Neuron (in vitro differentiated cells): ENCODE results near the gene AQP2.

ENCODE experiments used
- H2AFZ ChIP-seq: one replicate; pipeline ENCODE4 v1.6.1; 2013; ENCODE audit warnings: low read depth, mild to moderate bottlenecking, inconsistent platforms, low read length, moderate library complexity
- H3K27me3 ChIP-seq: one replicate; pipeline ENCODE4 v1.6.1; 2013; ENCODE audit warnings: low read length; ENCODE audit not compliant: insufficient read depth
- H3K36me3 ChIP-seq: one replicate; pipeline ENCODE4 v1.6.1; 2013; ENCODE audit warnings: low read length; ENCODE audit not compliant: insufficient read depth
- H3K4me1 ChIP-seq: one replicate; pipeline ENCODE4 v1.6.1; 2013; ENCODE audit warnings: low read length; ENCODE audit not compliant: insufficient read depth
- H3K4me3 ChIP-seq: 2 replicates; pipeline ENCODE4 v1.5.1; 2013; ENCODE audit warnings: mild to moderate bottlenecking, low read length, moderate library complexity
- H3K9me3 ChIP-seq: one replicate; pipeline ENCODE4 v1.6.1; 2013; ENCODE audit warnings: low read length

AQP2 gene

GRCh38 chr12:49923035-49923644 lies 27.4 kb upstream of the AQP2 start:
- no peak overlapping the region for H3K4me3 ChIP-seq
- H2AFZ ChIP-seq = no peak overlapping the region
- no peaks in the 10 kb centered on the region for H3K9me3 ChIP-seq
- no peaks in the 10 kb centered on the region for H3K4me1 ChIP-seq
- no peaks in the 10 kb centered on the region for H3K36me3 ChIP-seq
- peaks cover 12% of the 10 kb centered on the region for H3K27me3 ChIP-seq

- Histone ChIP-seq H3K36me3 (no peaks in the 10 kb centered on the region), H2AFZ (no peak overlapping the region), H3K27me3 (peaks cover 10% of the 10 kb centered on the region), H3K4me1 (no peaks in the 10 kb centered on the region), H3K4me3 (no peak overlapping the region), H3K9me3 (no peaks in the 10 kb centered on the region)
Measured at GRCh38 chr12:49923880-49924556, 26.5 kb upstream of the AQP2 start.

GRCh38 chr12:49924628-49925246 lies 25.8 kb upstream of the AQP2 start:
- no peak overlapping the region for H2AFZ ChIP-seq

GRCh38 chr12:49925433-49926204 lies 24.9 kb upstream of the AQP2 start:
- peaks cover 16% of the 10 kb centered on the region for H3K27me3 ChIP-seq

More at GRCh38 chr12:49924628-49925246, 25.8 kb upstream of the AQP2 start:
- Histone ChIP-seq H3K4me3 (no peak overlapping the region), H3K4me1 (no peaks in the 10 kb centered on the region), H3K27me3 (peaks cover 16% of the 10 kb centered on the region), H3K9me3 (no peaks in the 10 kb centered on the region), H3K36me3 (no peaks in the 10 kb centered on the region)

GRCh38 chr12:49928471-49928870 lies 22.1 kb upstream of the AQP2 start:
- Histone ChIP-seq H3K36me3 (no peaks in the 10 kb centered on the region), H3K4me3 (no peak overlapping the region), H3K4me1 (peaks cover 4% of the 10 kb centered on the region), H2AFZ (no peak overlapping the region), H3K27me3 (peaks cover 8% of the 10 kb centered on the region), H3K9me3 (no peaks in the 10 kb centered on the region)

More at GRCh38 chr12:49925433-49926204, 24.9 kb upstream of the AQP2 start:
- Histone ChIP-seq H3K9me3 (no peaks in the 10 kb centered on the region), H3K4me1 (no peaks in the 10 kb centered on the region), H3K36me3 (no peaks in the 10 kb centered on the region), H2AFZ (no peak overlapping the region), H3K4me3 (no peak overlapping the region)

GRCh38 chr12:49929581-49929980 lies 21.0 kb upstream of the AQP2 start:
- Histone ChIP-seq H3K4me3 (no peak overlapping the region), H2AFZ (no peak overlapping the region), H3K27me3 (peaks cover 8% of the 10 kb centered on the region), H3K9me3 (no peaks in the 10 kb centered on the region), H3K36me3 (no peaks in the 10 kb centered on the region), H3K4me1 (peaks cover 4% of the 10 kb centered on the region)

GRCh38 chr12:49930515-49931288 lies 19.8 kb upstream of the AQP2 start:
- H3K9me3 ChIP-seq = no peaks in the 10 kb centered on the region
- H3K4me3 ChIP-seq = no peak overlapping the region
- H3K36me3 ChIP-seq = no peaks in the 10 kb centered on the region
- peaks cover 8% of the 10 kb centered on the region for H3K27me3 ChIP-seq
- peaks cover 4% of the 10 kb centered on the region for H3K4me1 ChIP-seq
- H2AFZ ChIP-seq = no peak overlapping the region

- Histone ChIP-seq H3K9me3 (no peaks in the 10 kb centered on the region), H3K4me3 (no peak overlapping the region), H3K4me1 (peaks cover 4% of the 10 kb centered on the region), H3K27me3 (peaks cover 8% of the 10 kb centered on the region), H2AFZ (no peak overlapping the region), H3K36me3 (no peaks in the 10 kb centered on the region)
Measured at GRCh38 chr12:49932023-49932422, 18.5 kb upstream of the AQP2 start.

GRCh38 chr12:49932533-49933130 lies 17.9 kb upstream of the AQP2 start:
- H2AFZ ChIP-seq = no peak overlapping the region
- peaks cover 8% of the 10 kb centered on the region for H3K27me3 ChIP-seq
- H3K4me3 ChIP-seq = no peak overlapping the region
- H3K4me1 ChIP-seq = peaks cover 4% of the 10 kb centered on the region
- no peaks in the 10 kb centered on the region for H3K36me3 ChIP-seq
- H3K9me3 ChIP-seq = no peaks in the 10 kb centered on the region

GRCh38 chr12:49933796-49934195 lies 16.7 kb upstream of the AQP2 start:
- Histone ChIP-seq H3K36me3 (no peaks in the 10 kb centered on the region), H3K4me1 (peaks cover 4% of the 10 kb centered on the region), H3K27me3 (peaks cover 8% of the 10 kb centered on the region)

GRCh38 chr12:49934505-49934904 lies 16.0 kb upstream of the AQP2 start:
- Histone ChIP-seq H3K4me3 (no peak overlapping the region), H3K9me3 (no peaks in the 10 kb centered on the region), H3K27me3 (peaks cover 4% of the 10 kb centered on the region), H3K36me3 (no peaks in the 10 kb centered on the region), H3K4me1 (peaks cover 4% of the 10 kb centered on the region), H2AFZ (no peak overlapping the region)

More at GRCh38 chr12:49933796-49934195, 16.7 kb upstream of the AQP2 start:
- Histone ChIP-seq H2AFZ (no peak overlapping the region), H3K4me3 (no peak overlapping the region), H3K9me3 (no peaks in the 10 kb centered on the region)

GRCh38 chr12:49936925-49937324 lies 13.6 kb upstream of the AQP2 start:
- Histone ChIP-seq H3K4me1 (peaks cover 4% of the 10 kb centered on the region), H3K4me3 (no peak overlapping the region), H3K36me3 (no peaks in the 10 kb centered on the region), H3K9me3 (no peaks in the 10 kb centered on the region), H3K27me3 (peaks cover under 1% of the 10 kb centered on the region), H2AFZ (no peak overlapping the region)
